DOHH2 (cell line): Measurements from ENCODE around the gene LATS2.

Experiments
- H3F3A ChIP-seq: fragments of 200-600 bp; sonication (generic), shearing (Covaris generic); 2 replicates; pipeline ENCODE4 v1.6.0; 2016; ENCODE audit warnings: antibody characterized with exemption, mild to moderate bottlenecking; ENCODE audit not compliant: control insufficient read depth, insufficient read depth
- H3K27ac ChIP-seq: fragments of 200-600 bp; sonication (generic); 2 replicates; pipeline ENCODE4 v1.5.1; 2014; ENCODE audit warnings: low read depth, mild to moderate bottlenecking, low read length, moderate library complexity
- H3K27me3 ChIP-seq: fragments of 200-600 bp; sonication (generic); 2 replicates; pipeline ENCODE4 v1.6.1; 2014; ENCODE audit warnings: mild to moderate bottlenecking, low read length, mixed read lengths; ENCODE audit not compliant: control insufficient read depth
- H3K36me3 ChIP-seq: fragments of 200-600 bp; sonication (generic); 2 replicates; pipeline ENCODE4 v1.6.1; 2014; ENCODE audit warnings: mild to moderate bottlenecking, low read length, moderate library complexity, mixed read lengths; ENCODE audit not compliant: control insufficient read depth
- H3K4me1 ChIP-seq: fragments of 200-600 bp; sonication (generic); 2 replicates; pipeline ENCODE4 v1.6.1; 2014; ENCODE audit warnings: mild to moderate bottlenecking, low read length, mixed read lengths; ENCODE audit not compliant: control insufficient read depth
- H3K4me2 ChIP-seq: fragments of 200-600 bp; sonication (generic); 2 replicates; pipeline ENCODE4 v1.6.0; 2014; ENCODE audit warnings: mild to moderate bottlenecking, low read length, moderate library complexity
- H3K4me3 ChIP-seq: fragments of 200-600 bp; sonication (generic); 2 replicates; pipeline ENCODE4 v1.5.1; 2014; ENCODE audit warnings: mild to moderate bottlenecking, low read length, mixed read lengths
- H3K79me2 ChIP-seq: fragments of 200-600 bp; sonication (generic); 2 replicates; pipeline ENCODE4 v1.6.1; 2014; ENCODE audit warnings: mild to moderate bottlenecking, low read length, mixed read lengths; ENCODE audit not compliant: control insufficient read depth
- H3K9me2 ChIP-seq: fragments of 200-600 bp; sonication (generic); replicated peaks from 2 replicates; pipeline ENCODE4 v1.6.1; 2014; ENCODE audit warnings: mild to moderate bottlenecking, low read length, mixed read lengths; ENCODE audit not compliant: control insufficient read depth
- H3K9me3 ChIP-seq: fragments of 200-600 bp; sonication (generic); 2 replicates; pipeline ENCODE4 v1.6.1; 2014; ENCODE audit warnings: antibody characterized with exemption, low read length, mixed read lengths; ENCODE audit not compliant: control insufficient read depth, insufficient read depth
- H4K20me1 ChIP-seq: fragments of 200-600 bp; sonication (generic); 2 replicates; pipeline ENCODE4 v1.6.0; 2014; ENCODE audit warnings: low read depth, mild to moderate bottlenecking, antibody characterized with exemption, low read length, moderate library complexity; ENCODE audit not compliant: control insufficient read depth, insufficient read depth
- EZH2phosphoT487 ChIP-seq: fragments of 200-600 bp; sonication (generic); IDR thresholded peaks from 2 replicates; pipeline ENCODE4 v1.6.1; 2017; ENCODE audit warnings: borderline replicate concordance, mild to moderate bottlenecking, antibody characterized with exemption, low read length, moderate library complexity, mixed read lengths
- TF ChIP-seq, protein P1 (sequence below): fragments of 200-600 bp; sonication (generic); IDR thresholded peaks from one replicate; pipeline ENCODE4 v1.5.1; 2014; ENCODE audit warnings: antibody characterized with exemption, mild to moderate bottlenecking, low read depth, low read length; ENCODE audit not compliant: poor library complexity, severe bottlenecking

LATS2 gene

GRCh38 chr13:21086929-21087328 is 25.5 kb upstream of the LATS2 start:
- Histone ChIP-seq H3K4me2 (no peak overlapping the region), H3K9me3 (no peaks in the 10 kb centered on the region), H3K4me3 (no peak overlapping the region), H4K20me1 (no peaks in the 10 kb centered on the region), H3K4me1 (no peaks in the 10 kb centered on the region), H3K27me3 (no peaks in the 10 kb centered on the region), H3F3A (no peaks in the 10 kb centered on the region), H3K9me2 (no peaks in the 10 kb centered on the region), H3K79me2 (no peaks in the 10 kb centered on the region), H3K36me3 (no peaks in the 10 kb centered on the region), H3K27ac (no peak overlapping the region)
- no peak for TF ChIP-seq EZH2phosphoT487
- TF ChIP-seq, protein P1, sequence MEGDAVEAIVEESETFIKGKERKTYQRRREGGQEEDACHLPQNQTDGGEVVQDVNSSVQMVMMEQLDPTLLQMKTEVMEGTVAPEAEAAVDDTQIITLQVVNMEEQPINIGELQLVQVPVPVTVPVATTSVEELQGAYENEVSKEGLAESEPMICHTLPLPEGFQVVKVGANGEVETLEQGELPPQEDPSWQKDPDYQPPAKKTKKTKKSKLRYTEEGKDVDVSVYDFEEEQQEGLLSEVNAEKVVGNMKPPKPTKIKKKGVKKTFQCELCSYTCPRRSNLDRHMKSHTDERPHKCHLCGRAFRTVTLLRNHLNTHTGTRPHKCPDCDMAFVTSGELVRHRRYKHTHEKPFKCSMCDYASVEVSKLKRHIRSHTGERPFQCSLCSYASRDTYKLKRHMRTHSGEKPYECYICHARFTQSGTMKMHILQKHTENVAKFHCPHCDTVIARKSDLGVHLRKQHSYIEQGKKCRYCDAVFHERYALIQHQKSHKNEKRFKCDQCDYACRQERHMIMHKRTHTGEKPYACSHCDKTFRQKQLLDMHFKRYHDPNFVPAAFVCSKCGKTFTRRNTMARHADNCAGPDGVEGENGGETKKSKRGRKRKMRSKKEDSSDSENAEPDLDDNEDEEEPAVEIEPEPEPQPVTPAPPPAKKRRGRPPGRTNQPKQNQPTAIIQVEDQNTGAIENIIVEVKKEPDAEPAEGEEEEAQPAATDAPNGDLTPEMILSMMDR = no peak

DNA sequence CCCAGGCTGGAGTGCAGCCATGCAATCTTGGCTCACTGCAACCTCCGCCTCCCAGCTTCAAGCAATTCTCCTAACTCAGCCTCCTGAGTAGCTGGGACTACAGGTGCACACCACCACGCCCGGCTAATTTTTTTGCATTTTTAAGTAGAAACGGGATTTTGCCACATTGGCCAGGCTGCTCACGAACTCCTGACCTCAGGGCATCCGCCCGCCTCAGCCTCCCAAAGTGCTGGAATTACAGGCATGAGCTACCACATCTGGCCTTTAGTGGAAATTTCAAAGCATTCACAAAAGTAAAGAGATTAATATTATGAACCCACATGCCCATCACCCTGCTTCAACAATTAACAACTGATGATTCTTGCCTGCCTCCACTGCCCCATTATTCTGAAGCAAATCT is 20.5 kb upstream of the LATS2 start:
- no peaks in the 10 kb centered on the region for H3K27me3 ChIP-seq
- H4K20me1 ChIP-seq = no peaks in the 10 kb centered on the region
- H3K4me3 ChIP-seq = no peak overlapping the region

GRCh38 chr13:21080593-21080891 is 19.2 kb upstream of the LATS2 start:
- Histone ChIP-seq H3K9me2 (no peaks in the 10 kb centered on the region), H3K4me3 (no peak overlapping the region), H3K36me3 (no peaks in the 10 kb centered on the region), H3K27me3 (no peaks in the 10 kb centered on the region), H4K20me1 (no peaks in the 10 kb centered on the region), H3F3A (no peaks in the 10 kb centered on the region), H3K79me2 (no peaks in the 10 kb centered on the region), H3K4me1 (no peaks in the 10 kb centered on the region), H3K9me3 (no peaks in the 10 kb centered on the region), H3K27ac (no peak overlapping the region), H3K4me2 (no peak overlapping the region)
- TF ChIP-seq, protein P1 = no peak
- TF ChIP-seq EZH2phosphoT487 = no peak

More for the DNA sequence above, 20.5 kb upstream of the LATS2 start:
- TF ChIP-seq, protein P1 = no peak
- no peak for TF ChIP-seq EZH2phosphoT487
- Histone ChIP-seq H3K36me3 (no peaks in the 10 kb centered on the region), H3K27ac (no peak overlapping the region), H3F3A (no peaks in the 10 kb centered on the region), H3K4me2 (no peak overlapping the region), H3K4me1 (no peaks in the 10 kb centered on the region), H3K79me2 (no peaks in the 10 kb centered on the region), H3K9me3 (no peaks in the 10 kb centered on the region), H3K9me2 (no peaks in the 10 kb centered on the region)
